ENCODE results near the gene MCU. TPM values are rescaled to one million over a fixed set of nuclear protein-coding genes. Genes with fewer than 3 reads are reported as not detected.

MCU gene
- total and polyA plus RNA-seq, 2 of the 8 experiments (the other 6 are each of a cell fraction or from before 2014, with no cell fraction given): 51.6 to 62.2 TPM

DNA sequence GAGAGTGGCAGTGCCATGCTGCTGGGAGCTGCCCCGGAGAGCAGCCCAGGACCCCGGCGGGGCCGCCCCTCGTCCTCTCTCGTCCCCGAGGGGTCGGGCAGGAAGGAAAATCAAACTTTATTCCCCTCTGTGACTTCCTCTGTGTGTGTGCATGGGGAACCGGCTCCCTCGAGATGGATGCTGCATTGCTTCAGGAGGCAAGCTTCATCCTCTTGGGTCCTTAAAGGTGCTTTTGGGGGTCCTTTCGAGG lies 726 bp downstream of the MCU start (continued):
- no peak for TF ChIP-seq SUZ12 (IDR thresholded peaks at IDR 0.05; ENCODE audit: low read length)
